VCaP (cell line): ENCODE results near the gene TBPL1.

Experiments
- H3K27ac ChIP-seq: fragments of 450-650 bp; 2 replicates; pipeline ENCODE4 v1.5.1; 2017
- TF ChIP-seq, protein P1 (sequence below): fragments of 450-650 bp; conservative IDR thresholded peaks from 2 replicates; pipeline ENCODE4 v1.5.1; 2017; ENCODE audit warnings: mild to moderate bottlenecking, moderate library complexity

TBPL1 gene

DNA sequence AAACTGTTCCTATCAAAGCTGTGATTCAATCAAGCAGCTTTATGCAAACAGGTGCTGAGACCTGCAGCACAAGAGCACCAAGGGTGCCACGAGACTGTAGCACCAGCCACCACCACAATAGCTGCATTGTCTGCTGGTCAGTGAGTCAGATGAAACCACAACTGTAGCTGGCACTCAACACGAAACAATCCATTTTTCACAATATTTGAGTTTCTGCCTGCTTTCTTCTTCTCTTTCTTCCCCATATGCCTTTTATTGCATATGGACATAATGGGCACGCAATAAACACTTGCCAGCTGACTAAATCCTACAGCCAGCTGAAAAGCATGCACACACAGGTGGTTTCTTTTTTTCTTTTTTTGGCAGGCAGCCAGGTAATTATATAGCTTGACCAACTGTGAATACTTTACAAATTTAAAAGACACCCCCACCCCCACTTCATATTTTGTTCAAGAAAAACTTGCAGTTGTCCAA, 82.8 kb downstream of the TBPL1 start:
- TF ChIP-seq, protein P1, sequence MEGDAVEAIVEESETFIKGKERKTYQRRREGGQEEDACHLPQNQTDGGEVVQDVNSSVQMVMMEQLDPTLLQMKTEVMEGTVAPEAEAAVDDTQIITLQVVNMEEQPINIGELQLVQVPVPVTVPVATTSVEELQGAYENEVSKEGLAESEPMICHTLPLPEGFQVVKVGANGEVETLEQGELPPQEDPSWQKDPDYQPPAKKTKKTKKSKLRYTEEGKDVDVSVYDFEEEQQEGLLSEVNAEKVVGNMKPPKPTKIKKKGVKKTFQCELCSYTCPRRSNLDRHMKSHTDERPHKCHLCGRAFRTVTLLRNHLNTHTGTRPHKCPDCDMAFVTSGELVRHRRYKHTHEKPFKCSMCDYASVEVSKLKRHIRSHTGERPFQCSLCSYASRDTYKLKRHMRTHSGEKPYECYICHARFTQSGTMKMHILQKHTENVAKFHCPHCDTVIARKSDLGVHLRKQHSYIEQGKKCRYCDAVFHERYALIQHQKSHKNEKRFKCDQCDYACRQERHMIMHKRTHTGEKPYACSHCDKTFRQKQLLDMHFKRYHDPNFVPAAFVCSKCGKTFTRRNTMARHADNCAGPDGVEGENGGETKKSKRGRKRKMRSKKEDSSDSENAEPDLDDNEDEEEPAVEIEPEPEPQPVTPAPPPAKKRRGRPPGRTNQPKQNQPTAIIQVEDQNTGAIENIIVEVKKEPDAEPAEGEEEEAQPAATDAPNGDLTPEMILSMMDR: no peak
- peak overlapping the region; percentile 30; the same call in 1 of the 2 replicates for H3K27ac ChIP-seq

DNA sequence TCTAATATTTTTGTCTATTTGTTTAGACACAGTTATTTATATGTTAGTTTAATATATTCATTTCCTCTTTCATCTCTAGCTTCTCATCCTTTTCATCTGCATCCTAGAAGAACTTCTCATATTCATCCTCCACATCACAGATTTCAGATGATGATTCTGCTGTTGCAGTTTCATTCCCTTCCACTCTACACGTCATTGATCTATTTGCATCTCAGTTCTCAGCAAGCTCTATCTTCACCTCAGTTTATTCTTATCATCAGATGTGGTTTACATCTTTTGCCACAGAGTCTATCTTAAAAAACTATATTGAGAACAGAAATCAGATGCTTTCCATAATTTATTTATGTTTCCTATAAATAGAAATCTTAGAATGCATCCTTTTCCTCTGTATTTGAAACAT, 86.1 kb downstream of the TBPL1 start:
- TF ChIP-seq, protein P1: no peak
- H3K27ac ChIP-seq: no peak overlapping the region
